Keratinocyte (primary cell): Measurements from ENCODE around the gene PRKAG2. TPM values are rescaled to one million over a fixed set of nuclear protein-coding genes. Genes with fewer than 3 reads are reported as not detected.

ENCODE experiments used
- DNase-seq: peaks from one replicate; pipeline ENCODE4 v3.0.0-alpha.2; 2011; ENCODE audit warnings: low read depth, missing footprints, low spot score
- FAIRE-seq: peaks from 2 replicates; lab custom pipeline; 2011; peaks lifted over from hg19 to GRCh38; lab: Jason Lieb, UNC
- H2AFZ ChIP-seq: 2 replicates; pipeline ENCODE4 v1.6.0; 2012; ENCODE audit warnings: low read length, control low read depth, inconsistent platforms; ENCODE audit not compliant: control insufficient read depth
- H3K27ac ChIP-seq: 2 replicates; pipeline ENCODE4 v1.5.1; 2011; ENCODE audit warnings: low read length; ENCODE audit not compliant: control insufficient read depth, insufficient read depth
- H3K27me3 ChIP-seq: 3 replicates; pipeline ENCODE4 v1.6.0; 2011; ENCODE audit warnings: low read length; ENCODE audit not compliant: control insufficient read depth, insufficient read depth; ENCODE audit errors: extremely low read depth
- H3K36me3 ChIP-seq, 2 experiments: 2 replicates in 1 of 2; 3 replicates in 1 of 2; pipeline ENCODE4 v1.5.1; 2011; ENCODE audit warnings: low read length in 2 of 2, mild to moderate bottlenecking in 1 of 2; ENCODE audit not compliant: control insufficient read depth in 2 of 2, insufficient read depth in 2 of 2; ENCODE audit errors: extremely low read depth in 1 of 2
- H3K4me1 ChIP-seq: 3 replicates; pipeline ENCODE4 v1.5.1; 2011; ENCODE audit warnings: low read length; ENCODE audit not compliant: control insufficient read depth, insufficient read depth; ENCODE audit errors: extremely low read depth
- H3K4me2 ChIP-seq: 3 replicates; pipeline ENCODE4 v1.6.0; 2011; ENCODE audit warnings: low read depth, low read length; ENCODE audit not compliant: control insufficient read depth, insufficient read depth; ENCODE audit errors: extremely low read depth
- H3K4me3 ChIP-seq, 3 experiments: fragments of 200-600 bp in 1 of 3; sonication (generic) in 1 of 3; 2 replicates in 2 of 3; 3 replicates in 1 of 3; pipeline ENCODE4 v1.5.1; 2011 to 2016; ENCODE audit warnings: low read length in 3 of 3, mild to moderate bottlenecking in 3 of 3, control low read depth in 2 of 3, inconsistent platforms in 1 of 3, low read depth in 1 of 3, mixed read lengths in 1 of 3, mixed run types in 1 of 3, moderate library complexity in 1 of 3; ENCODE audit not compliant: control insufficient read depth in 2 of 3, insufficient read depth in 2 of 3; ENCODE audit errors: extremely low read depth in 1 of 3
- H3K79me2 ChIP-seq: 2 replicates; pipeline ENCODE4 v1.6.0; 2012; ENCODE audit warnings: low read length; ENCODE audit not compliant: control insufficient read depth, insufficient read depth
- H3K9ac ChIP-seq: 3 replicates; pipeline ENCODE4 v1.6.0; 2011; ENCODE audit warnings: low read length; ENCODE audit not compliant: control insufficient read depth, insufficient read depth; ENCODE audit errors: extremely low read depth
- H3K9me1 ChIP-seq: 3 replicates; pipeline ENCODE4 v1.6.0; 2011; ENCODE audit warnings: low read length; ENCODE audit not compliant: control insufficient read depth, insufficient read depth; ENCODE audit errors: extremely low read depth
- H3K9me3 ChIP-seq: 2 replicates; pipeline ENCODE4 v1.5.1; 2012; ENCODE audit warnings: low read depth, low read length; ENCODE audit not compliant: control insufficient read depth
- H4K20me1 ChIP-seq: 3 replicates; pipeline ENCODE4 v1.6.0; 2011; ENCODE audit warnings: low read length; ENCODE audit not compliant: control insufficient read depth, insufficient read depth; ENCODE audit errors: extremely low read depth
- EZH2 ChIP-seq: IDR thresholded peaks from one replicate; pipeline ENCODE4 v1.6.1; 2012; ENCODE audit warnings: inconsistent platforms, mild to moderate bottlenecking, low read length, moderate library complexity
- dilution Hi-C: fragments of 300-500 bp; cut with MboI; formaldehyde crosslinking; loops from one replicate; pipeline ENCODE4 v1.7.0; 2020; ENCODE audit warnings: low sequenced_read_pairs; ENCODE audit not compliant: extremely low pct_ligation_motif_present
- polyA plus RNA-seq, 5 experiments: library from polyadenylated mRNA; depleted of rRNA in 3 of 5; stranded (reverse) in 3 of 5; stranded (forward) in 1 of 5; unstranded in 1 of 5; fragments of >200 nt; gene quantifications; 1 replicate in 1 of 5; 2 replicates in 3 of 5; 3 replicates in 1 of 5; pipeline versions ENCODE4 v1.2.1 to v1.2.3, GENCODE V29; 2011 to 2012; ENCODE audit warnings: missing spikeins in 2 of 5, low read depth in 1 of 5, low replicate concordance in 1 of 5
- TF ChIP-seq, protein P1 (sequence below), 3 experiments: IDR thresholded peaks in 1 of 3; conservative IDR thresholded peaks in 1 of 3; optimal IDR thresholded peaks in 1 of 3; 2 replicates in 2 of 3; 3 replicates in 1 of 3; pipeline versions ENCODE3 to v1.5.1; 2011; ENCODE audit warnings: low read length in 3 of 3, mild to moderate bottlenecking in 3 of 3, moderate library complexity in 2 of 3, control low read depth in 1 of 3, inconsistent platforms in 1 of 3; ENCODE audit not compliant: insufficient read depth in 2 of 3; ENCODE audit errors: extremely low read depth in 1 of 3

PRKAG2 gene
- polyA plus RNA-seq, 1 donor (not counting 4 experiments of a cell fraction or from before 2014, with no cell fraction given), result 39.5 TPM

DNA sequence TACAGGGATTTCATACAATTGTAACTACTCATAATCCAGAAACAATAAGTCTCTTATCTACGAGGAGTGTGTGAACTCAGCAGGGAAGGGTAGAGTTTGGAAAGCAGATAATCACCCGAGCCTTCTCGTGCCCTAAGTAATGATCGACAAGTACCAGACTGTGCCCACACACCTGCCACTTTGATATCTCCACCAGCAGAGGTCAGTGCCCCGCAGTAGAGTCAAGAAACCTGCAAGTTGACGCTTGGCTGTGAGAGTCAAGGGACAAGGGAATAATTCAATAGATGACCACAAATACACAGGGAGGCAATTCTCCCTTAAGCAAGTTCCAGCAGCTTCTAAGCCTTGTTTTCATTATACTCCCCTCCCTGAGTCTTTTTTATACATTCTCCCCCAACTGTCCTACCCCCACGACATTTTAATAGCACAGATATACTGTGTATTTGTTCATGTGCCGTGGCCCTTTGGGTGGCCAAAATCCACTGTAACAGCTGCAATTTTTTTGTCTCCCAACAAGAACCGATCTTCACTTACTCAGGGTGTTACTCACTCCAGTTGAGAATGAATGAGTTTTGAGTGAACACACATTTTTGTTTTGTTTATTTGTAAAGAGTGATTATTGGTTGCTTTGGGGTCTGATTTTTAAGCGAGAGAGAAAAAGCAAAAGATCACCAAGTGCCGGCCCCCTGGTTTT lies 250.3 kb downstream of the PRKAG2 start:
- H3K79me2 ChIP-seq, result peaks cover 92% of the 10 kb centered on the region
- H3K4me3 ChIP-seq, result no peak overlapping the region
- no peaks in the 10 kb centered on the region for H3K9me3 ChIP-seq
- H3K27me3 ChIP-seq, result no peaks in the 10 kb centered on the region
- H3K9ac ChIP-seq, result no peak overlapping the region
- DNase-seq (no peak), FAIRE-seq (no peak)
- no peak overlapping the region for H3K4me2 ChIP-seq
- no peak for TF ChIP-seq EZH2
- TF ChIP-seq, protein P1, sequence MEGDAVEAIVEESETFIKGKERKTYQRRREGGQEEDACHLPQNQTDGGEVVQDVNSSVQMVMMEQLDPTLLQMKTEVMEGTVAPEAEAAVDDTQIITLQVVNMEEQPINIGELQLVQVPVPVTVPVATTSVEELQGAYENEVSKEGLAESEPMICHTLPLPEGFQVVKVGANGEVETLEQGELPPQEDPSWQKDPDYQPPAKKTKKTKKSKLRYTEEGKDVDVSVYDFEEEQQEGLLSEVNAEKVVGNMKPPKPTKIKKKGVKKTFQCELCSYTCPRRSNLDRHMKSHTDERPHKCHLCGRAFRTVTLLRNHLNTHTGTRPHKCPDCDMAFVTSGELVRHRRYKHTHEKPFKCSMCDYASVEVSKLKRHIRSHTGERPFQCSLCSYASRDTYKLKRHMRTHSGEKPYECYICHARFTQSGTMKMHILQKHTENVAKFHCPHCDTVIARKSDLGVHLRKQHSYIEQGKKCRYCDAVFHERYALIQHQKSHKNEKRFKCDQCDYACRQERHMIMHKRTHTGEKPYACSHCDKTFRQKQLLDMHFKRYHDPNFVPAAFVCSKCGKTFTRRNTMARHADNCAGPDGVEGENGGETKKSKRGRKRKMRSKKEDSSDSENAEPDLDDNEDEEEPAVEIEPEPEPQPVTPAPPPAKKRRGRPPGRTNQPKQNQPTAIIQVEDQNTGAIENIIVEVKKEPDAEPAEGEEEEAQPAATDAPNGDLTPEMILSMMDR (optimal IDR thresholded peaks at IDR 0.05 in 1 of 3, IDR thresholded peaks at IDR 0.05 in 1 of 3, conservative IDR thresholded peaks at IDR 0.05 in 1 of 3; ENCODE audit: extremely low read depth in 1 of 3, insufficient read depth in 2 of 3, low read length in 3 of 3), result peak; percentile 43 to 73 (median 52)
- no peak overlapping the region for H3K27ac ChIP-seq
- H3K4me1 ChIP-seq, result peaks cover 7% of the 10 kb centered on the region
- H4K20me1 ChIP-seq, result no peaks in the 10 kb centered on the region
- H3K36me3 ChIP-seq, result peaks cover 4 to 5% of the 10 kb centered on the region in 2 experiments
- dilution Hi-C loops, result no loop called here
- no peaks in the 10 kb centered on the region for H3K9me1 ChIP-seq
- H2AFZ ChIP-seq, result no peak overlapping the region

DNA sequence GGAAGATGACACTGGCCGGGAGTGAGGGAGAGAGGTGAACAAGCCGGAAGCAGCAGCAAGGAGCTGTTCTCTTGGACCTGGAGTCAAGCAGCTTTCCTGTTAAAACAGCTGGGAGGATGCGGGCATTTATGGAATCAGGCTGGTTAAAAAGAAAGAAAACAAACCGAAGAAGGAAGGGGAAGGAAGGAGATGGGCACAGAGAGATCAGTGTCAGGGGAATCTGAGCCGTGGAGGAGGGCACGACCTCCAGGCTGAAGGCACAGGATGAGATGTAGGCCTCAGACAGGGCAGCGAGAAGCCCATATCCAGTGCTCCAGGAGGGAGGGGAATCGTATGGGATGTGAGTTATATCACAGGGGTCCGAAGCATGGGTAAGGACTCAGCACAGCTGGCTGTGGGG lies 251.3 kb downstream of the PRKAG2 start:
- Histone ChIP-seq H3K9me1 (no peaks in the 10 kb centered on the region), H2AFZ (no peak overlapping the region), H3K27me3 (no peaks in the 10 kb centered on the region), H3K9ac (no peak overlapping the region), H3K4me1 (peaks cover 6% of the 10 kb centered on the region), H3K4me2 (no peak overlapping the region), H3K9me3 (no peaks in the 10 kb centered on the region), H3K4me3 (no peak overlapping the region), H4K20me1 (no peaks in the 10 kb centered on the region), H3K79me2 (peaks cover 93% of the 10 kb centered on the region), H3K27ac (no peak overlapping the region), H3K36me3 (peaks cover 4 to 5% of the 10 kb centered on the region in 2 experiments)
- FAIRE-seq (no peak), DNase-seq (no peak)
- dilution Hi-C loops, result no loop called here
- no peak for TF ChIP-seq EZH2
